ENCODE results near the gene C9orf72.
A peak's percentile ranks its signal among the peaks of the same experiment; 100 is the strongest.

C9orf72 gene, protein sequence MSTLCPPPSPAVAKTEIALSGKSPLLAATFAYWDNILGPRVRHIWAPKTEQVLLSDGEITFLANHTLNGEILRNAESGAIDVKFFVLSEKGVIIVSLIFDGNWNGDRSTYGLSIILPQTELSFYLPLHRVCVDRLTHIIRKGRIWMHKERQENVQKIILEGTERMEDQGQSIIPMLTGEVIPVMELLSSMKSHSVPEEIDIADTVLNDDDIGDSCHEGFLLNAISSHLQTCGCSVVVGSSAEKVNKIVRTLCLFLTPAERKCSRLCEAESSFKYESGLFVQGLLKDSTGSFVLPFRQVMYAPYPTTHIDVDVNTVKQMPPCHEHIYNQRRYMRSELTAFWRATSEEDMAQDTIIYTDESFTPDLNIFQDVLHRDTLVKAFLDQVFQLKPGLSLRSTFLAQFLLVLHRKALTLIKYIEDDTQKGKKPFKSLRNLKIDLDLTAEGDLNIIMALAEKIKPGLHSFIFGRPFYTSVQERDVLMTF

GRCh38 chr9:27572918-27573633 lies at the start of gene C9orf72:
C9orf72 (minus strand) TSS chr9:27573481; CDS start chr9:27567120, 6,361 bp downstream.
- Histone ChIP-seq H3K79me2 (peaks cover 2% of the 10 kb centered on the region), H3K4me3 (ENCODE audit: low read depth, low read length) (peak within 1 kb of the TSS; percentile 80)

DNA sequence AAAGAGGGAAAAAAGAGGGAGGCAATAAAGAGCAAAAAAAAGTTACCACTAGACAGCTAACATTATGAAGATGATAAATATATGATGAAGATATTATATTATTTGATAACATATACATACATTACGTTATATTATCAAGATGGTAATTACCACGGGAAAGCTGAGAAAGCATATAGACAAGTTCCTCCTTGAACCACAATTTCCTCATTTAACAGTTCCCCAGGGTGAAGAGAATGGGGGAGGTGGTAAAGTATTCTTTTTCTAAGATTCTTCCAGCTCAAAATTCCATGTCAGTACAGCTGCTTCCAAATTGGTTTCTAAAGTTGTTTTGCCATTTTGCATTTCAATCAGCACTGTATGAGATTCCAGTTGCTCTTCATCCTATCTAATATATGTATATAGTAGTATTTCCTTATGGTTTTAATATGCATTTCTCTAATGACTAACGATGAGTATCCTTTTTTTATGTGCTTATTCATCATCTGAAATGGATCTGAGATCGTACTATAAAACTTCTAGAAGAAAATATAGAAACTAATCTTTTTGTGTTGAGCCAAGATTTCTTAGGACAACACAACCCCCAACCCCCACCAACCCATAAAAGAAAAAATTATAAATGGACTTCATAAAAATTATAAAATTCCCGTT lies 49.5 kb upstream of the C9orf72 start:
- Histone ChIP-seq H3K36me3 (ENCODE audit: control insufficient read depth, insufficient read depth, low read length) (no peaks in the 10 kb centered on the region), H3K79me2 (no peaks in the 10 kb centered on the region), H3K4me2 (ENCODE audit: low read length) (no peak overlapping the region), H3K27ac (no peak overlapping the region), H3K27me3 (ENCODE audit: control insufficient read depth, insufficient read depth, low read length) (no peaks in the 10 kb centered on the region), H3K9me3 (ENCODE audit: control insufficient read depth, low read length) (no peaks in the 10 kb centered on the region), H2AFZ (no peak overlapping the region), H3K4me3 (ENCODE audit: low read depth, low read length) (no peak overlapping the region), H3K9ac (no peak overlapping the region), H3K4me1 (no peaks in the 10 kb centered on the region)
- TF ChIP-seq, protein P1, sequence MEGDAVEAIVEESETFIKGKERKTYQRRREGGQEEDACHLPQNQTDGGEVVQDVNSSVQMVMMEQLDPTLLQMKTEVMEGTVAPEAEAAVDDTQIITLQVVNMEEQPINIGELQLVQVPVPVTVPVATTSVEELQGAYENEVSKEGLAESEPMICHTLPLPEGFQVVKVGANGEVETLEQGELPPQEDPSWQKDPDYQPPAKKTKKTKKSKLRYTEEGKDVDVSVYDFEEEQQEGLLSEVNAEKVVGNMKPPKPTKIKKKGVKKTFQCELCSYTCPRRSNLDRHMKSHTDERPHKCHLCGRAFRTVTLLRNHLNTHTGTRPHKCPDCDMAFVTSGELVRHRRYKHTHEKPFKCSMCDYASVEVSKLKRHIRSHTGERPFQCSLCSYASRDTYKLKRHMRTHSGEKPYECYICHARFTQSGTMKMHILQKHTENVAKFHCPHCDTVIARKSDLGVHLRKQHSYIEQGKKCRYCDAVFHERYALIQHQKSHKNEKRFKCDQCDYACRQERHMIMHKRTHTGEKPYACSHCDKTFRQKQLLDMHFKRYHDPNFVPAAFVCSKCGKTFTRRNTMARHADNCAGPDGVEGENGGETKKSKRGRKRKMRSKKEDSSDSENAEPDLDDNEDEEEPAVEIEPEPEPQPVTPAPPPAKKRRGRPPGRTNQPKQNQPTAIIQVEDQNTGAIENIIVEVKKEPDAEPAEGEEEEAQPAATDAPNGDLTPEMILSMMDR (IDR thresholded peaks at IDR 0.05) = no peak

More at GRCh38 chr9:27572918-27573633, at the start of gene C9orf72:
- Histone ChIP-seq H3K27me3 (ENCODE audit: control insufficient read depth, insufficient read depth, low read length) (no peaks in the 10 kb centered on the region), H2AFZ (peak within 1 kb of the TSS; percentile 93), H3K4me1 (peaks cover 3% of the 10 kb centered on the region), H3K36me3 (ENCODE audit: control insufficient read depth, insufficient read depth, low read length) (no peaks in the 10 kb centered on the region), H3K27ac (peak within 1 kb of the TSS; percentile 94), H3K9ac (peak within 1 kb of the TSS; percentile 28), H3K4me2 (ENCODE audit: low read length) (peak within 1 kb of the TSS; percentile 88), H3K9me3 (ENCODE audit: control insufficient read depth, low read length) (no peaks in the 10 kb centered on the region)
- TF ChIP-seq, protein P1 (IDR thresholded peaks at IDR 0.05) = no peak

DNA sequence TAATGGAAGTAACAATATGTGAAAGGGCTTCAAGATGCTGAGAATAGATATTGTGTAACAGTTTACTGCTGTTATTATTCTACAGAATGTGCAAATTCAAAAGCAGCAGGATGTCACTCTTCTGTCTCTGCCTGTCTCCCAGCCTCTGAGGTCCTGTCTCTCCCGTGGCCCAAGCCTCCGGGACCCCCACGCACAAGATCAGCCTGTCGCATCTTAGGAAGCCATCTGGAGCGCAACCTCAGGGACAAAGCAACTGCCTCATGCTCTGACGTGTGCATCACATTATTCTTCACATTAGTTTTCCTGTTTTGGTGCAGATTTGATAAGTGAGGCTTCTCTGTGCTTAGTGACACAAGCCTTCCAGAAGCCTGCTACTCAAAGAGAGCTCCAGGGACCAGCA lies 46.5 kb upstream of the C9orf72 start:
- H3K27me3 ChIP-seq (ENCODE audit: control insufficient read depth, insufficient read depth, low read length) = no peaks in the 10 kb centered on the region
- no peaks in the 10 kb centered on the region for H3K79me2 ChIP-seq
- H3K4me1 ChIP-seq = no peaks in the 10 kb centered on the region
- no peak overlapping the region for H3K27ac ChIP-seq
- TF ChIP-seq, protein P1 (IDR thresholded peaks at IDR 0.05) = no peak
- no peak overlapping the region for H2AFZ ChIP-seq
- no peak overlapping the region for H3K9ac ChIP-seq
- no peaks in the 10 kb centered on the region for H3K9me3 ChIP-seq (ENCODE audit: control insufficient read depth, low read length)
- no peak overlapping the region for H3K4me3 ChIP-seq (ENCODE audit: low read depth, low read length)
- no peak overlapping the region for H3K4me2 ChIP-seq (ENCODE audit: low read length)
- no peaks in the 10 kb centered on the region for H3K36me3 ChIP-seq (ENCODE audit: control insufficient read depth, insufficient read depth, low read length)

DNA sequence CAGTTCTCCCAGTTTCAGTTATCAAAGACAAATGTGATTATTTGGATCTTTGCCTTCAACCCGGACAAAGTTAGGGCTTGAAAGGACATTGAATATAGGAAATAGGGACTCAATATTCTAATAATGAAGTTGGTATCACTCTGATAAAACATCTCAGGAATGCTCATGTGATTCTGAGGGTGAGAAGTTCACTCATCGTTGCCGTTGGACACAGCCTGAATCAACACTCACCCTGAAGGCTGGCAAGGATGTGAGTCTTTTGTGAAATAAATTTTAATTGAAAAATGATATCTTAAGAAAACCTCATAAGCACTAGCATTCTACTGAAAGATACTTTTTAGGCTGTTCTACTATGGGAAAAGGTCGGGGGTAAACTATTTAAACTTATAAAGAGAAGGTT lies 44.8 kb upstream of the C9orf72 start:
- Histone ChIP-seq H3K36me3 (ENCODE audit: control insufficient read depth, insufficient read depth, low read length) (no peaks in the 10 kb centered on the region), H3K4me3 (ENCODE audit: low read depth, low read length) (no peak overlapping the region), H3K79me2 (no peaks in the 10 kb centered on the region), H3K4me1 (no peaks in the 10 kb centered on the region), H3K27me3 (ENCODE audit: control insufficient read depth, insufficient read depth, low read length) (no peaks in the 10 kb centered on the region), H3K9ac (no peak overlapping the region), H3K9me3 (ENCODE audit: control insufficient read depth, low read length) (no peaks in the 10 kb centered on the region), H2AFZ (no peak overlapping the region), H3K27ac (no peak overlapping the region), H3K4me2 (ENCODE audit: low read length) (no peak overlapping the region)
- TF ChIP-seq, protein P1 (IDR thresholded peaks at IDR 0.05) = no peak
